CD4-positive, alpha-beta T cell (primary cell): Measurements from ENCODE around the gene PDCD4. TPM values are rescaled to one million over a fixed set of nuclear protein-coding genes. Genes with fewer than 3 reads are reported as not detected.

Experiments
- ATAC-seq: fragments of 200-7000 bp; cut with Tn5 transposase; one replicate; pipeline ENCODE4 v1.10.0; 2022; ENCODE audit warnings: mild to moderate bottlenecking; ENCODE audit not compliant: poor library complexity
- CTCF ChIA-PET: fragments of 350-600 bp; sonication (Branson Sonifier 250); formaldehyde crosslinking; loops from one replicate; lab custom pipeline; 2021; ENCODE audit warnings: antibody characterized with exemption, inconsistent platforms; lab: Charles Lee
- POLR2A ChIA-PET: fragments of 350-600 bp; sonication (Branson Sonifier 250); formaldehyde crosslinking; loops from one replicate; lab custom pipeline; 2021; ENCODE audit warnings: antibody characterized with exemption, inconsistent platforms; lab: Charles Lee
- DNase-seq, 14 experiments: peaks; one replicate each; pipeline ENCODE4 v3.0.0-alpha.2; 2013 to 2020; ENCODE audit warnings: mixed read lengths in 2 of 14
- H3K27ac ChIP-seq, 2 donors: one replicate each; pipeline versions ENCODE4 v1.5.1 to v1.7.0; 2013; ENCODE audit warnings: low read length in 2 of 2, low read depth in 1 of 2, mild to moderate bottlenecking in 1 of 2
- H3K27me3 ChIP-seq, 2 experiments: 1 replicate in 1 of 2; 2 replicates in 1 of 2; pipeline versions ENCODE4 v1.6.1 to v1.7.0; 2013; ENCODE audit warnings: low read length in 2 of 2, control low read depth in 1 of 2, mild to moderate bottlenecking in 1 of 2, moderate library complexity in 1 of 2; ENCODE audit not compliant: insufficient read depth in 2 of 2, control insufficient read depth in 1 of 2
- H3K36me3 ChIP-seq: one replicate; pipeline ENCODE4 v1.6.1; 2013; ENCODE audit warnings: low read length, control low read depth; ENCODE audit not compliant: insufficient read depth
- H3K4me1 ChIP-seq: one replicate; pipeline ENCODE4 v1.6.1; 2013; ENCODE audit warnings: low read length, control low read depth; ENCODE audit not compliant: insufficient read depth
- H3K4me3 ChIP-seq: one replicate; pipeline ENCODE4 v1.5.1; 2013; ENCODE audit warnings: mild to moderate bottlenecking, low read length, moderate library complexity
- H3K9me3 ChIP-seq, 2 experiments: 1 replicate in 1 of 2; 2 replicates in 1 of 2; pipeline versions ENCODE4 v1.6.1 to v1.7.0; 2013; ENCODE audit warnings: low read length in 2 of 2, mild to moderate bottlenecking in 2 of 2, control low read depth in 1 of 2, moderate library complexity in 1 of 2; ENCODE audit not compliant: control insufficient read depth in 1 of 2, insufficient read depth in 1 of 2
- H3K27ac Mint-ChIP-seq: one replicate; pipeline ENCODE4 v1.8.0; 2020; ENCODE audit warnings: mixed read lengths
- H3K27me3 Mint-ChIP-seq: one replicate; pipeline ENCODE4 v1.8.0; 2021; ENCODE audit warnings: mixed read lengths
- H3K36me3 Mint-ChIP-seq: one replicate; pipeline ENCODE4 v1.8.0; 2021; ENCODE audit warnings: low read depth, mixed read lengths
- H3K4me1 Mint-ChIP-seq: one replicate; pipeline ENCODE4 v1.8.0; 2021; ENCODE audit warnings: low read depth, mixed read lengths
- H3K4me3 Mint-ChIP-seq: one replicate; pipeline ENCODE4 v1.8.0; 2020; ENCODE audit warnings: mild to moderate bottlenecking, mixed read lengths
- H3K9me3 Mint-ChIP-seq: one replicate; pipeline ENCODE4 v1.8.0; 2020; ENCODE audit warnings: mixed read lengths
- intact Hi-C, 2 experiments: fragments of 100-400 bp; cut with DNase I in 1 of 2; cut with micrococcal nuclease in 1 of 2; formaldehyde crosslinking; loops; one replicate each; pipeline versions ENCODE4 v1.15.1 to v1.9.0; 2023 to 2025; cut with DNase I, micrococcal nuclease
- total RNA-seq, 174 experiments: library from RNA in 2 of 174; stranded (reverse) in 2 of 174; gene quantifications; one replicate each; pipeline ENCODE4 v1.2.3 and lab custom pipeline; 2021 to 2026
- TF ChIP-seq, protein P1 (sequence below): fragments of 200-600 bp; IDR thresholded peaks from one replicate; pipeline ENCODE4 v1.8.0; 2022; ENCODE audit warnings: antibody characterized with exemption, mild to moderate bottlenecking

PDCD4 gene
- total RNA-seq, 2 experiments from 2014 or later = 352 to 358 TPM

- Mint-ChIP-seq H3K36me3 (peaks cover 41% of the 10 kb centered on the region), H3K27me3 (no peaks in the 10 kb centered on the region), H3K27ac (peak within 1 kb of the TSS; percentile 99), H3K9me3 (no peaks in the 10 kb centered on the region), H3K4me3 (peak within 1 kb of the TSS; percentile 99), H3K4me1 (peaks cover 68% of the 10 kb centered on the region)
- intact Hi-C loops = loop anchor here (1.0 to 10.0 kb wide), 7 partner anchors 47 to 1525 kb away; partner anchors contain the start of genes DUSP5 (in 1 of the 2), PDCD4 (in 1 of the 2), SMNDC1 (in 1 of the 2) and VTI1A (in 1 of the 2)
- CTCF ChIA-PET = interaction anchor here (1.1 to 2.3 kb wide), 3 partner anchors 8 to 247 kb away, joined by 3 to 6 read pairs (median 5); no protein-coding TSS in a partner anchor
- Histone ChIP-seq H3K4me3 (peak within 1 kb of the TSS; percentile 97), H3K27ac (peak within 1 kb of the TSS; percentile 98 to 100), H3K4me1 (peaks cover 8% of the 10 kb centered on the region), H3K9me3 (no peaks in the 10 kb centered on the region), H3K27me3 (no peaks in the 10 kb centered on the region), H3K36me3 (peaks cover 11% of the 10 kb centered on the region)
- ATAC-seq (peak; percentile 94), DNase-seq (peak; percentile 93 to 100 (median 97))
- TF ChIP-seq, protein P1, sequence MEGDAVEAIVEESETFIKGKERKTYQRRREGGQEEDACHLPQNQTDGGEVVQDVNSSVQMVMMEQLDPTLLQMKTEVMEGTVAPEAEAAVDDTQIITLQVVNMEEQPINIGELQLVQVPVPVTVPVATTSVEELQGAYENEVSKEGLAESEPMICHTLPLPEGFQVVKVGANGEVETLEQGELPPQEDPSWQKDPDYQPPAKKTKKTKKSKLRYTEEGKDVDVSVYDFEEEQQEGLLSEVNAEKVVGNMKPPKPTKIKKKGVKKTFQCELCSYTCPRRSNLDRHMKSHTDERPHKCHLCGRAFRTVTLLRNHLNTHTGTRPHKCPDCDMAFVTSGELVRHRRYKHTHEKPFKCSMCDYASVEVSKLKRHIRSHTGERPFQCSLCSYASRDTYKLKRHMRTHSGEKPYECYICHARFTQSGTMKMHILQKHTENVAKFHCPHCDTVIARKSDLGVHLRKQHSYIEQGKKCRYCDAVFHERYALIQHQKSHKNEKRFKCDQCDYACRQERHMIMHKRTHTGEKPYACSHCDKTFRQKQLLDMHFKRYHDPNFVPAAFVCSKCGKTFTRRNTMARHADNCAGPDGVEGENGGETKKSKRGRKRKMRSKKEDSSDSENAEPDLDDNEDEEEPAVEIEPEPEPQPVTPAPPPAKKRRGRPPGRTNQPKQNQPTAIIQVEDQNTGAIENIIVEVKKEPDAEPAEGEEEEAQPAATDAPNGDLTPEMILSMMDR = peak; percentile 27
- POLR2A ChIA-PET = interaction anchor here (0.6 to 4.1 kb wide), 29 partner anchors 9 to 1528 kb away, joined by 3 to 19 read pairs (median 5); partner anchors contain the start of genes GPAM, PDCD4, VTI1A and ZDHHC6
Measured at GRCh38 chr10:110919349-110919931, 47.7 kb downstream of the PDCD4 start, which contains the start of gene SHOC2. SHOC2 (plus strand) TSS chr10:110919604; CDS start chr10:110964359, 44,755 bp downstream.

DNA sequence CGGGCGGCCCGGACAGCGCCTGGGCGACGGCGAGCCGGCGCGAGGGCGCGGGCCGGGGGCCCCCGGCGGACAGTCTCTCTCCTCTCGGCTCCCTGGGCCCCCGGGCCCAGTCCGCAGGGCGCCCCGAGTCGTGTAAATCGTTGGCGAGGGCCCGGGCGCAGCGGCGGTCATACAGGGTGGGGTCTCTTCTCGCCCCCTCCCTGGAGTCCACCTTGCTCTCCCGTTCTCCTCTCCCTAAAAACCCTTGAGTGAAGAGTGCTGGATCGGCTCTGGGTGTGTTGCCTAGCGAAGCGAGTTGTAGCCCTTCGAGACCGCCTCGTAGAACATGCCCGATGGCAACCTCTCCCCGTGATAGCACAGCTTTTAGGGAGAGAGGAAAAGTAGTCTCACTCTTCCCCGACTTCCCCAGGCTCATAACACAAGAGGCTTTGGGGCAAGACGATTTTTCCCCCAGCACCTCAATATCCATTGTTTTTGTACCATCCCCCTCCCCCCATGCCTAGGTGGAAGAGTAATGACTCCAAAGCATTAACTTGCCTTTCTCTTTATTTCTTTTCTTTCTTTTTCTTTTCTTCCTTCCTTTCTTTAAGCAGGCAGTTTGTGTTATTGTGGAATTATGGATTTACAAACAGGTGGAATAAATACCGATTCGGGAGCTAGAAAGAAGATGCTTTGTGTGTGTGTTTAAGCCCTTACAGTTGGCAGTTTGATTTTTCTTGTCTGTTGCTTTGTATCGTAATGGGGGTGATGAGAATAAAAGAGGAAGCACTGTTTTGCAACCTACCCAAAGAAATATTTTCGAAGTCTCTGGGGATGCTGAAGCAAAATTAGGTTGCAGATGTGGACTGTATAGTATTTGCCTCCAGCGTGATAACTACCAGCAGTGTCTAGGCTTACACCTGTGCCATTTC is 48.5 kb downstream of the PDCD4 start:
- peak overlapping the region; percentile 25 to 53 for H3K27ac ChIP-seq
- CTCF ChIA-PET = no interaction called here
- H3K36me3 ChIP-seq = peaks cover 11% of the 10 kb centered on the region
- Mint-ChIP-seq H3K27me3 (no peaks in the 10 kb centered on the region), H3K36me3 (peaks cover 41% of the 10 kb centered on the region), H3K27ac (peak overlapping the region; percentile 75), H3K4me3 (peak overlapping the region; percentile 98), H3K9me3 (no peaks in the 10 kb centered on the region), H3K4me1 (peaks cover 71% of the 10 kb centered on the region)
- POLR2A ChIA-PET = interaction anchor here (0.8 to 4.1 kb wide), 7 partner anchors 9 to 711 kb away, joined by 3 to 18 read pairs (median 3); partner anchors contain the start of gene SMNDC1
- H3K9me3 ChIP-seq = no peaks in the 10 kb centered on the region
- peak in 8 of 14 experiments; percentile 2 to 52 (median 14) for DNase-seq
- no peak for ATAC-seq
- TF ChIP-seq, protein P1 = no peak
- intact Hi-C loops = loop anchor here (1.0 to 10.0 kb wide), 9 partner anchors 37 to 1525 kb away; partner anchors contain the start of genes DUSP5 (in 1 of the 2), PDCD4 (in 1 of the 2), SMNDC1 (in 1 of the 2) and VTI1A (in 1 of the 2)
- peak overlapping the region; percentile 97 for H3K4me3 ChIP-seq
- H3K27me3 ChIP-seq = no peaks in the 10 kb centered on the region
- H3K4me1 ChIP-seq = peaks cover 12% of the 10 kb centered on the region

DNA sequence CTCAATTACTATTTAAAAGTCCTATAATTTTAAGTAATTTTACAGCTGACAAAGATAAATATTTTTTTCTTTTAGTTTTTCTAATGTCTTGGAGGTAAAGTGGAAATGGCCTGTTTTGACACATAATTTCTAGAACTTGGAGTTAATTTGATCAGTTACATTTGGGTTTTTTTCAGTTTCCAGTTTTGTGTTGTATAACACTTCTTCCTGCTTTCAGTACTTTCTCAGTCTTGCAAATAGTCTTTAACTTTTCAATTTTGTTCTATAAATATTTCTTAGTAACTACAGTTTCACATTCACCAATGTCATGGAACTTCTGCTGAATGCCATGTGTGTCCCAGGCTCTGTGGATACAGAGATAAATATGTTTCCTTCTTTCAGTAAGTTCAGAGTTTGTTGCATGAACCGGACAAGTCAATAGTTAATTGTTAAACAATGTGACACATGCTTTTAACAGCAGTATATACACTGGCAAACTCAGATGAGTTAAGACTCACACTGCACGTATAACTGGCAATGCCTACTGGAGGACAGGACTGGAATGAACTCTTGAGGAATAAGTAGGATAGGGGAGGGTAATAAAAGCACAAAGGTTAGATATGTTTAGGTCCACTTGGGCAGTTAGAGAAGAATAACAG is 52.2 kb downstream of the PDCD4 start:
- Mint-ChIP-seq H3K4me1 (peaks cover 74% of the 10 kb centered on the region), H3K4me3 (peak overlapping the region; percentile 1), H3K27me3 (no peaks in the 10 kb centered on the region), H3K36me3 (peaks cover 16% of the 10 kb centered on the region), H3K27ac (no peak overlapping the region), H3K9me3 (no peaks in the 10 kb centered on the region)
- POLR2A ChIA-PET = no interaction called here
- Histone ChIP-seq H3K4me1 (peaks cover 14% of the 10 kb centered on the region), H3K4me3 (no peak overlapping the region), H3K27ac (no peak overlapping the region), H3K36me3 (no peaks in the 10 kb centered on the region), H3K9me3 (no peaks in the 10 kb centered on the region), H3K27me3 (no peaks in the 10 kb centered on the region)
- intact Hi-C loops = loop anchor here in 1 of 2 experiments (5.0 kb wide), 1 partner anchor 33 kb away; no protein-coding TSS in a partner anchor
- ATAC-seq = no peak
- DNase-seq = no peak
- CTCF ChIA-PET = no interaction called here
- TF ChIP-seq, protein P1 = no peak
